Measurements from ENCODE around the gene GALNT18.

GALNT18 gene

GRCh38 chr11:11586465-11586864 is 35.3 kb downstream of the GALNT18 start:
- DNase-seq, result no peak

GRCh38 chr11:11584937-11585336 is 36.9 kb downstream of the GALNT18 start:
- no peak for DNase-seq

- DNase-seq, result no peak
Observed at GRCh38 chr11:11584530-11584810, 37.3 kb downstream of the GALNT18 start.

GRCh38 chr11:11583801-11584529 is 37.8 kb downstream of the GALNT18 start:
- no peak for DNase-seq

- DNase-seq, result no peak
Observed at GRCh38 chr11:11582011-11582701, 39.6 kb downstream of the GALNT18 start.

- DNase-seq, result no peak
Observed at GRCh38 chr11:11581481-11581880, 40.3 kb downstream of the GALNT18 start.

DNA sequence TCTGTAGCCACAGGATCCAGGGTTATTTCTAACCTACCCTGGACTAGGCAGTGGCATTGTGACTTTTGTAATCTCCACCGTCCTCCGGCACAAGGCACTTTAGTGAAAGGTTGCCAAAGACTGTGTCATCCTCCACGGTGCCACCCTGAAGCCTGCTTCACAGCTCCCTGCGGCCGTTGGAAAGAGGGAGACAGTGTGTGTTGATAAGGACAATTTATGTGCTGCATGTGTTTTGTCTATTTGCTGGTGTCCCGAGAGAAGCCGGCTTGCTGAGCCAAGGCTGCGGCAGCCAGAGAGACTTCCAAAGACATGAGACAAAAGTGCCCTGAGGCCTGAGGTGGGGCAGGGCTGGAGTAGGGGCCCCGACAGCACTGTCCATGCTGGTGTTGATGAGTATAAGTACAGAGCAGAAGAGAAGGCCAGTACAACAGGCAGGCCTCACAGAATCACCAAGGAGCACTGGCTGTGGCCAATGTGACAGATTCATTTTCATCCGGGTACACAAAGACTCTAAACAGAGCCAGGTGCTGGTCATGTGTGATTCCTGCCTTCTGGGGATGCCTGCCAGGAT is 40.9 kb downstream of the GALNT18 start:
- no peak for DNase-seq

DNA sequence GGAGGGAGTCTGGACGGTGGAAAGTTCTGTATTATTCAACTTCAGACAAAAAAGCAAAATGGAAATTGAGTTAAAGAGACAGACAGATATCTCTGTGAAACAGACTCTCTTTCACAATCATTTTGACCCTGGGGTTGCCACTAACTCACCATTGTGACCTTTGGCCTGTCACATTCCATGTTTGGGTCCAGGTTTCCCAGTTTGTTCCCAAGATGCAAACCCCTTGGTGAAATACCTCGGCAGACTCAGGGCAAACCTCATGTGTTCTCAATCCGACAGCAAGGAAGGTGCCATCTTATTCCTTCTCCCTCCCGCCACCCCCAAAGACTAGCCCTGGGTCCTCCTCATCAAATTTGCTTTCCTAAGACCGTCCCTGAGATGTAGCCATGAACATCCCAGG is 41.8 kb downstream of the GALNT18 start:
- no peak for DNase-seq

GRCh38 chr11:11579012-11579988 is 42.5 kb downstream of the GALNT18 start:
- DNase-seq, result no peak

GRCh38 chr11:11577932-11578911 is 43.6 kb downstream of the GALNT18 start:
- no peak for DNase-seq

DNA sequence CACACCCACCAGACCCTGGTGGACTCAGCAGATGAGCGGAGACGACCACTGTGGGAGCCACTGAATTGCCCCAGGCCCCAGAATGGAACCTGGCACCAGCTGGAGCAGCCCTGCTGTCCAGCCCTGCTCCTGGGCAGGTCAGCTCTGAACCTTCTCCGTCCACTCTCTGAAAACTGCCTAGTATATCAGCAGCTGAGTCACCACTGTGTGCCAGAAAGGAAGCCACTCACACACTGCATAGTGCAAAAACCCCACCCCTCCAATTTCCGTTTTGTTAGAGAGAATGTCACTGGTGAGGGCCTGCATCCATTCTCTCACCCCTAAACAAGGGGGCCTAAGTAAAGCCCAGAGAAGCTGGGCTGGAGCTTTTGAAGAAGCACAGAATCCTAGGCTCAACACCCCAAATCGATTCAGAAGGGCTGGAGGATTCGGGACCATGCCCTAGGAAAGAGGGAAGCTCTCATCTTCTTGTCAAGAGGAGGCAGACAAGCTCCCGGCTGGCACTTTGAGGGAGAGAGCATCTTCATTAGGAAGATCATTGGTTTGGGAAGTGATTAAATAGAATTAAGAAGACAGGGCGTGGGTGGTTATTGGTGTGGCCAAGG is 44.5 kb downstream of the GALNT18 start:
- DNase-seq, result peak in 1 of 5 experiments; percentile 14

DNA sequence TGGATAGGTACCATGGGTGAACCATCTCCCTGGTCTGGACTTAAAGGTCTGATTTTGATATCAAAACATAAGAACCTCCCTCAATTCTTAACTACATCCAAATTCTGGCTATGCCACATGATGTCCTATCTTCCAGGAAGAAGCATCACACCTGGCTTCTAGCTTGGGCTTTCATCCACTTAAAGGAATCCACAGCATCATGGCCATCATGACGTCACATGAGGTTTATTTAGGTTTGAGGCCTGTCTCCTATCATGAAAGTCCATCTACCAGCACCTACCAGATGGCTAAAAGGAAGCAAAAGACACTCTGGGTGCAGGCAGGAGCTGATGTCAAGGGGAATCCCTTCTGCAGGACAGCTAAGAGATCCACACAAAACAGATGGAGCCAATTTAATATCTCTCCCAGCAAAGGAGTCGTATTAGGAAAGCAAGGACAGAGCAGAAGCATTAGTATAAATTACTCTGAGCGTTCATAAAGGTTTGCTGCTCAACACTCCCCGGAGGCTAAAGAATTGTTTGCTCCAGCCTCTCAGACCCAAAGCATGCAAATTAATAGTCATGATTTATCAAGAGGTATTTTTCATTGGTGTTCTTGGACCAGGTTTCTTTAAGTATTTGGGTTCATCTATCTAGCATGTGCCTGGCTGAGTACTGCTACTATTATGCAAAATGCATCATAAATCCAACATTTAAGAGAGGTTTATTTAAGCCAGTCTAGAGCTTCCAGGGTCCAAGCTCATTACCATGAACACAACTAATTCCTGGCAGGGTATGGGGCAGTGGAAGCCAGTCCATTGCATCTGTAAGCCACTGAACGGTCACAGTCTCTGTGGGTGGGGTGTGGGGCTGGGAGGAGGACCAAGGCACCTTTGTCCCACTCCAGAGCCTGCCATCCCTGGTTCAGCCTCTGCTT is 47.2 kb downstream of the GALNT18 start:
- no peak for DNase-seq

- DNase-seq, result no peak
Observed at GRCh38 chr11:11572386-11572785, 49.4 kb downstream of the GALNT18 start.

GRCh38 chr11:11571893-11572292 is 49.9 kb downstream of the GALNT18 start:
- no peak for DNase-seq

DNA sequence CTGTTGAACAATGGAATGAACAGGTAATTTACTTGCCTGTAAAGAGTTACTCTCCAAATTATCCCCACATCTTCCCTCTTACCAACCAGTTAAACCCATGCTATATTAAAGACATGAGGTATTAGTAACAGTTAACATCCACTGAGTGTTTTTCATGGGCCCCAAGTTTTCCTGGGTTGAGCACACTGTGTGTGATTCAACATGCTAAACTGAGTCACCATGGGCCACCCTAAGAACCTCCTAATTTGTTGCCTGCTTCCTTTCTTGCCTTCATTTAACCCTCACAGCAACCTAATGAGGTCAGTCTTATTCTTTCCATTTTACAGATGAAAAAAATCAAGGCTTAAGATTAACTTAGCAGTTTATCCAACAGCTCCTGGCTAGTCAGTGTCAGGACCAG is 51.0 kb downstream of the GALNT18 start:
- DNase-seq, result no peak

- no peak for DNase-seq
Observed at GRCh38 chr11:11569936-11570491, 51.8 kb downstream of the GALNT18 start.

- DNase-seq, result peak in 1 of 5 experiments; percentile 75
Observed at GRCh38 chr11:11568651-11569229, 53.1 kb downstream of the GALNT18 start.

DNA sequence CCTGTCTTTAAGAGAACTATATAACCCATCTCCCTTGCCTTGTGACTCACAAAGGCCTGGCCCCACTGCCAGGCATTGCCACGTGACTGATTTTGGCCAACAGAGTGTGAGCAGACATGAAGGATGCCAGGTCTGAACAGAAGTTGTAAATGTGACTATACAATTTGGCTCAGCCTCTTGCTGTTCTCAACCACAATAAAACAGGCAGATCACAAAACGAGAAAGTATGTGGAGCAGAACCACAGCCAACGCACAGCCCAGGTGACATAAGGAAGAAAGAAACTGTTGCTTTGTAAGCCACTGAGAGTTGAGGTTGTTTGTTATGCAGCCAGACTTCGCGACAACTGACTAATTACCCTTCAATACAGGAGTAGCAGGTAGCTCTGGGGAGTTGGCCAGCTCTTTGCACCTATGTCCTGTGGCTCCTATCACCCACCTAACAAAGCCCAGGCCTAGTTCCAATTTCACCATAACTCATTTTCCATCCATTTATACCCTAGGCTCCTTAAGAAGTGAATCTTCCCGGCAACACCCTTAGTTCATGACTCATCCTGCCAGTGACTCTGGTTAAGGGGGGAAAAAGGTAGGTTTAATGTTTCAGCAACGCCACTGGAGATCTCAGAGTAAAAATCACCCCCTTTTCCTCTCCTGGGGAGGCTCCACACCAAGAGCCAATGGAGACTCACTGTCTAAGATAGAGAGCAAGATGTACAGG is 53.7 kb downstream of the GALNT18 start:
- DNase-seq, result peak in 1 of 5 experiments; percentile 63

GRCh38 chr11:11565636-11566035 is 56.2 kb downstream of the GALNT18 start:
- no peak for DNase-seq
